ENCODE measurements around the gene BACE2. TPM values are rescaled to one million over a fixed set of nuclear protein-coding genes. Genes with fewer than 3 reads are reported as not detected.

BACE2 gene
- total RNA-seq, 1 donor from 2014 or later, result 82.8 TPM

GRCh38 chr21:41211060-41211805 lies 43.3 kb downstream of the BACE2 start:
- no peak for DNase-seq (ENCODE audit: low read depth)
- TF ChIP-seq CTCF (IDR thresholded peaks at IDR 0.05; ENCODE audit: insufficient read depth, low read length, poor library complexity, severe bottlenecking), result no peak
- no peaks in the 10 kb centered on the region for H3K36me3 ChIP-seq (ENCODE audit: control insufficient read depth, insufficient read depth, low read length)
- H3K4me3 ChIP-seq (ENCODE audit: low read depth, low read length), result no peak overlapping the region
- no peaks in the 10 kb centered on the region for H3K27me3 ChIP-seq (ENCODE audit: control insufficient read depth, insufficient read depth, low read length)

- TF ChIP-seq CTCF (IDR thresholded peaks at IDR 0.05; ENCODE audit: insufficient read depth, low read length, poor library complexity, severe bottlenecking), result no peak
- no peaks in the 10 kb centered on the region for H3K27me3 ChIP-seq (ENCODE audit: control insufficient read depth, insufficient read depth, low read length)
- H3K36me3 ChIP-seq (ENCODE audit: control insufficient read depth, insufficient read depth, low read length), result no peaks in the 10 kb centered on the region
- no peak for DNase-seq (ENCODE audit: low read depth)
- H3K4me3 ChIP-seq (ENCODE audit: low read depth, low read length), result no peak overlapping the region
Measured at GRCh38 chr21:41213021-41213420, 45.1 kb downstream of the BACE2 start.

- no peak for TF ChIP-seq CTCF (IDR thresholded peaks at IDR 0.05; ENCODE audit: insufficient read depth, low read length, poor library complexity, severe bottlenecking)
- DNase-seq (ENCODE audit: low read depth), result no peak
- H3K36me3 ChIP-seq (ENCODE audit: control insufficient read depth, insufficient read depth, low read length), result no peaks in the 10 kb centered on the region
- no peaks in the 10 kb centered on the region for H3K27me3 ChIP-seq (ENCODE audit: control insufficient read depth, insufficient read depth, low read length)
- no peak overlapping the region for H3K4me3 ChIP-seq (ENCODE audit: low read depth, low read length)
Measured at GRCh38 chr21:41215856-41216408, 48.0 kb downstream of the BACE2 start.

GRCh38 chr21:41216486-41216885 lies 48.5 kb downstream of the BACE2 start:
- Histone ChIP-seq H3K27me3 (ENCODE audit: control insufficient read depth, insufficient read depth, low read length) (no peaks in the 10 kb centered on the region), H3K4me3 (ENCODE audit: low read depth, low read length) (no peak overlapping the region), H3K36me3 (ENCODE audit: control insufficient read depth, insufficient read depth, low read length) (no peaks in the 10 kb centered on the region)
- no peak for TF ChIP-seq CTCF (IDR thresholded peaks at IDR 0.05; ENCODE audit: insufficient read depth, low read length, poor library complexity, severe bottlenecking)
- no peak for DNase-seq (ENCODE audit: low read depth)

GRCh38 chr21:41217671-41218385 lies 49.9 kb downstream of the BACE2 start:
- Histone ChIP-seq H3K36me3 (ENCODE audit: control insufficient read depth, insufficient read depth, low read length) (no peaks in the 10 kb centered on the region), H3K27me3 (ENCODE audit: control insufficient read depth, insufficient read depth, low read length) (no peaks in the 10 kb centered on the region), H3K4me3 (ENCODE audit: low read depth, low read length) (no peak overlapping the region)
- no peak for TF ChIP-seq CTCF (IDR thresholded peaks at IDR 0.05; ENCODE audit: insufficient read depth, low read length, poor library complexity, severe bottlenecking)
- no peak for DNase-seq (ENCODE audit: low read depth)

Data from kidney epithelial cell (primary cell).